NCI-H2081 (cell line): ENCODE measurements around the gene KPNA3.
"Not testable (repeated sequence)": the region's sequence is repeated elsewhere in the genome, so short reads cannot be mapped to it uniquely, and the experiment has no call there.

Experiments used
- DNase-seq, 2 experiments: peaks; one replicate each; lab custom pipeline; 2025; lab: John Stamatoyannopoulos, UW

Gene KPNA3

GRCh38 chr13:49746111-49746510, 46.4 kb downstream of the KPNA3 start:
- DNase-seq = no peak

- DNase-seq = no peak
Observed at GRCh38 chr13:49740870-49741269, 51.6 kb downstream of the KPNA3 start.

- no peak for DNase-seq
Observed at GRCh38 chr13:49739498-49740187, 52.8 kb downstream of the KPNA3 start.

GRCh38 chr13:49733181-49733951, 59.1 kb downstream of the KPNA3 start:
- no peak for DNase-seq

- DNase-seq = no peak
Observed at GRCh38 chr13:49731766-49732165, 60.7 kb downstream of the KPNA3 start.

GRCh38 chr13:49716615-49717014, 75.9 kb downstream of the KPNA3 start:
- DNase-seq = no peak

- DNase-seq = no peak
Observed at GRCh38 chr13:49714757-49715156, 77.7 kb downstream of the KPNA3 start.

GRCh38 chr13:49711218-49711863, 81.1 kb downstream of the KPNA3 start:
- no peak for DNase-seq

GRCh38 chr13:49704264-49704663, 88.2 kb downstream of the KPNA3 start:
- DNase-seq = not testable (repeated sequence)

GRCh38 chr13:49701491-49701890, 91.0 kb downstream of the KPNA3 start:
- no peak for DNase-seq

- no peak for DNase-seq
Observed at GRCh38 chr13:49697468-49697867, 95.0 kb downstream of the KPNA3 start.

- no peak for DNase-seq
Observed at GRCh38 chr13:49694446-49694845, 98.0 kb downstream of the KPNA3 start.

GRCh38 chr13:49693877-49694276, 98.6 kb downstream of the KPNA3 start:
- DNase-seq = no peak

- DNase-seq = no peak
Observed at GRCh38 chr13:49693191-49693733, 99.2 kb downstream of the KPNA3 start.

- DNase-seq = peak; percentile 84 to 88
Observed at GRCh38 chr13:49690995-49691784, 101.3 kb downstream of the KPNA3 start, which contains the start of gene EBPL. EBPL (minus strand) TSS chr13:49691486; CDS start chr13:49691424, 62 bp downstream.

- peak; percentile 13 to 58 for DNase-seq
Observed at GRCh38 chr13:49690133-49690994, 102.1 kb downstream of the KPNA3 start.

GRCh38 chr13:49683489-49683888, 109.0 kb downstream of the KPNA3 start:
- no peak for DNase-seq

- peak; percentile 44 to 73 for DNase-seq
Observed at GRCh38 chr13:49681842-49682435, 110.5 kb downstream of the KPNA3 start.

- no peak for DNase-seq
Observed at GRCh38 chr13:49679246-49679645, 113.2 kb downstream of the KPNA3 start.

- DNase-seq = no peak
Observed at GRCh38 chr13:49678191-49678914, 114.1 kb downstream of the KPNA3 start.
